ENCODE measurements around the gene FOXQ1. TPM values are rescaled to one million over a fixed set of nuclear protein-coding genes. Genes with fewer than 3 reads are reported as not detected.

The FOXQ1 gene
- total and polyA plus RNA-seq, 2 of the 13 experiments (the other 11 are each of a cell fraction or from before 2014, with no cell fraction given), result 35.2 to 39.8 TPM

DNA sequence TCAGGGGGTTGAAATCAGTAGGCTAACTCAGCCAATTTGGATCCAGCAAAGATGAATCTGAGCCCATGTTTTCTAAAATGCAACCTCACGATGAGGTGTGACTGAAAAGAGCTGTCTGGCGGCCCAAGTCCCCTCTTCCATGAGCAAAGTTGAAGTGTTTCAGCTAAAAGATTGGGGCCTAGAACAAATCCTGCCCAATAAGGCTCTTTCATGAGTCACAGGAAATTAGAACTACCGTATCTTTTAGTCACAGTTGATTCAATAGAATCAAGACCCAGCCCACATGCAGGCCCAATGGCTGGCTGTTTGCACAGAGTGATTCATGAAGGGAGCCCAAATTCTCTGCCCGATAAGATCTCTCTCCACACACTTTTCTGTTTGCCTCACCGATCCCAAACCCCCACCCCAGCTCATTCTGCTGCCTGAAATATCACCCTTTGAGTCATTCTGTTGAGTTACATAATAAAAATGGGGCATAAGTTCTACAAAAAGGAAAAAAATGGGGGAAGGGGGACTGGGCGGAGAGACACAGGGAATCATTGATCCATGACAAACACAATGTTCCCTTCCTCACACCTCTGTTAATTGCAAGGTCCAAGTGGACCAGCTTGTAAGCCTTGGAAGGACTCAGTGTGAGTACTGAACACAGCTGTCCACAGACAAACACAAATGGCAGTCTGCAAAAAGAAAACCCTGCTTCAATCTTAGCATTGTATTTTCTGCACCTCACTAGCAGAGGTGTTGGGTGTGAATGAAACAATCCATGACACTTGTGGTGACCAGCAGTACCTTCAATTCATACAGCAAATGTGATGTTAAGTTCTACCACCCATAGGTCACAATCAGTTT, 13.8 kb downstream of the FOXQ1 start (continued):
- peak; percentile 87 for TF ChIP-seq AKAP8 (CRISPR knock-in tag; IDR thresholded peaks at IDR 0.05)
- peak; percentile 65 for TF ChIP-seq MED8 (CRISPR knock-in tag; IDR thresholded peaks at IDR 0.05; ENCODE audit: insufficient replicate concordance)
- no peak for TF ChIP-seq ZNF558 (CRISPR knock-in tag; IDR thresholded peaks at IDR 0.05; ENCODE audit: borderline replicate concordance)
- peak; percentile 47; the same call in 1 of the 2 replicates for TF ChIP-seq RFXAP (CRISPR knock-in tag; IDR thresholded peaks at IDR 0.05; ENCODE audit: borderline replicate concordance)
- TF ChIP-seq FOXM1 (CRISPR knock-in tag; IDR thresholded peaks at IDR 0.05), result no peak
- no peak; the same call in 1 of the 2 replicates for TF ChIP-seq NFE2 (CRISPR knock-in tag; IDR thresholded peaks at IDR 0.05)
- TF ChIP-seq JUNB (CRISPR knock-in tag; IDR thresholded peaks at IDR 0.05; ENCODE audit: borderline replicate concordance), result peak; percentile 99
- no peak for TF ChIP-seq ZNF782 (CRISPR knock-in tag; IDR thresholded peaks at IDR 0.05; ENCODE audit: borderline replicate concordance)
- no peak for TF ChIP-seq FOXK2 (IDR thresholded peaks at IDR 0.05)
- TF ChIP-seq, protein P1, sequence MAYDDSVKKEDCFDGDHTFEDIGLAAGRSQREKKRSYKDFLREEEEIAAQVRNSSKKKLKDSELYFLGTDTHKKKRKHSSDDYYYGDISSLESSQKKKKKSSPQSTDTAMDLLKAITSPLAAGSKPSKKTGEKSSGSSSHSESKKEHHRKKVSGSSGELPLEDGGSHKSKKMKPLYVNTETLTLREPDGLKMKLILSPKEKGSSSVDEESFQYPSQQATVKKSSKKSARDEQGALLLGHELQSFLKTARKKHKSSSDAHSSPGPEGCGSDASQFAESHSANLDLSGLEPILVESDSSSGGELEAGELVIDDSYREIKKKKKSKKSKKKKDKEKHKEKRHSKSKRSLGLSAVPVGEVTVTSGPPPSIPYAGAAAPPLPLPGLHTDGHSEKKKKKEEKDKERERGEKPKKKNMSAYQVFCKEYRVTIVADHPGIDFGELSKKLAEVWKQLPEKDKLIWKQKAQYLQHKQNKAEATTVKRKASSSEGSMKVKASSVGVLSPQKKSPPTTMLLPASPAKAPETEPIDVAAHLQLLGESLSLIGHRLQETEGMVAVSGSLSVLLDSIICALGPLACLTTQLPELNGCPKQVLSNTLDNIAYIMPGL (CRISPR knock-in tag; IDR thresholded peaks at IDR 0.05; ENCODE audit: borderline replicate concordance in 1 of 2, low read depth in 1 of 2), result 0 out of 4 replicates have a peak, but pooled peaks of 1 of the 2 experiments have one; percentile 38
- TF ChIP-seq, protein P2, sequence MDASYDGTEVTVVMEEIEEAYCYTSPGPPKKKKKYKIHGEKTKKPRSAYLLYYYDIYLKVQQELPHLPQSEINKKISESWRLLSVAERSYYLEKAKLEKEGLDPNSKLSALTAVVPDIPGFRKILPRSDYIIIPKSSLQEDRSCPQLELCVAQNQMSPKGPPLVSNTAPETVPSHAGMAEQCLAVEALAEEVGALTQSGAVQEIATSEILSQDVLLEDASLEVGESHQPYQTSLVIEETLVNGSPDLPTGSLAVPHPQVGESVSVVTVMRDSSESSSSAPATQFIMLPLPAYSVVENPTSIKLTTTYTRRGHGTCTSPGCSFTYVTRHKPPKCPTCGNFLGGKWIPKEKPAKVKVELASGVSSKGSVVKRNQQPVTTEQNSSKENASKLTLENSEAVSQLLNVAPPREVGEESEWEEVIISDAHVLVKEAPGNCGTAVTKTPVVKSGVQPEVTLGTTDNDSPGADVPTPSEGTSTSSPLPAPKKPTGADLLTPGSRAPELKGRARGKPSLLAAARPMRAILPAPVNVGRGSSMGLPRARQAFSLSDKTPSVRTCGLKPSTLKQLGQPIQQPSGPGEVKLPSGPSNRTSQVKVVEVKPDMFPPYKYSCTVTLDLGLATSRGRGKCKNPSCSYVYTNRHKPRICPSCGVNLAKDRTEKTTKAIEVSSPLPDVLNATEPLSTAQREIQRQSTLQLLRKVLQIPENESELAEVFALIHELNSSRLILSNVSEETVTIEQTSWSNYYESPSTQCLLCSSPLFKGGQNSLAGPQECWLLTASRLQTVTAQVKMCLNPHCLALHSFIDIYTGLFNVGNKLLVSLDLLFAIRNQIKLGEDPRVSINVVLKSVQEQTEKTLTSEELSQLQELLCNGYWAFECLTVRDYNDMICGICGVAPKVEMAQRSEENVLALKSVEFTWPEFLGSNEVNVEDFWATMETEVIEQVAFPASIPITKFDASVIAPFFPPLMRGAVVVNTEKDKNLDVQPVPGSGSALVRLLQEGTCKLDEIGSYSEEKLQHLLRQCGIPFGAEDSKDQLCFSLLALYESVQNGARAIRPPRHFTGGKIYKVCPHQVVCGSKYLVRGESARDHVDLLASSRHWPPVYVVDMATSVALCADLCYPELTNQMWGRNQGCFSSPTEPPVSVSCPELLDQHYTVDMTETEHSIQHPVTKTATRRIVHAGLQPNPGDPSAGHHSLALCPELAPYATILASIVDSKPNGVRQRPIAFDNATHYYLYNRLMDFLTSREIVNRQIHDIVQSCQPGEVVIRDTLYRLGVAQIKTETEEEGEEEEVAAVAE (CRISPR knock-in tag; IDR thresholded peaks at IDR 0.05; ENCODE audit: borderline replicate concordance), result 0 out of 2 replicates have a peak, but pooled peaks have one; percentile 38
- TF ChIP-seq, protein P3, sequence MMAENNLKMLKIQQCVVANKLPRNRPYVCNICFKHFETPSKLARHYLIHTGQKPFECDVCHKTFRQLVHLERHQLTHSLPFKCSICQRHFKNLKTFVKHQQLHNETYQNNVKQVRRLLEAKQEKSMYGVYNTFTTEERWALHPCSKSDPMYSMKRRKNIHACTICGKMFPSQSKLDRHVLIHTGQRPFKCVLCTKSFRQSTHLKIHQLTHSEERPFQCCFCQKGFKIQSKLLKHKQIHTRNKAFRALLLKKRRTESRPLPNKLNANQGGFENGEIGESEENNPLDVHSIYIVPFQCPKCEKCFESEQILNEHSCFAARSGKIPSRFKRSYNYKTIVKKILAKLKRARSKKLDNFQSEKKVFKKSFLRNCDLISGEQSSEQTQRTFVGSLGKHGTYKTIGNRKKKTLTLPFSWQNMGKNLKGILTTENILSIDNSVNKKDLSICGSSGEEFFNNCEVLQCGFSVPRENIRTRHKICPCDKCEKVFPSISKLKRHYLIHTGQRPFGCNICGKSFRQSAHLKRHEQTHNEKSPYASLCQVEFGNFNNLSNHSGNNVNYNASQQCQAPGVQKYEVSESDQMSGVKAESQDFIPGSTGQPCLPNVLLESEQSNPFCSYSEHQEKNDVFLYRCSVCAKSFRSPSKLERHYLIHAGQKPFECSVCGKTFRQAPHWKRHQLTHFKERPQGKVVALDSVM (CRISPR knock-in tag; IDR thresholded peaks at IDR 0.05), result no peak
- TF ChIP-seq, protein P4, sequence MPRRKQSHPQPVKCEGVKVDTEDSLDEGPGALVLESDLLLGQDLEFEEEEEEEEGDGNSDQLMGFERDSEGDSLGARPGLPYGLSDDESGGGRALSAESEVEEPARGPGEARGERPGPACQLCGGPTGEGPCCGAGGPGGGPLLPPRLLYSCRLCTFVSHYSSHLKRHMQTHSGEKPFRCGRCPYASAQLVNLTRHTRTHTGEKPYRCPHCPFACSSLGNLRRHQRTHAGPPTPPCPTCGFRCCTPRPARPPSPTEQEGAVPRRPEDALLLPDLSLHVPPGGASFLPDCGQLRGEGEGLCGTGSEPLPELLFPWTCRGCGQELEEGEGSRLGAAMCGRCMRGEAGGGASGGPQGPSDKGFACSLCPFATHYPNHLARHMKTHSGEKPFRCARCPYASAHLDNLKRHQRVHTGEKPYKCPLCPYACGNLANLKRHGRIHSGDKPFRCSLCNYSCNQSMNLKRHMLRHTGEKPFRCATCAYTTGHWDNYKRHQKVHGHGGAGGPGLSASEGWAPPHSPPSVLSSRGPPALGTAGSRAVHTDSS (CRISPR knock-in tag; conservative IDR thresholded peaks at IDR 0.05), result no peak
- no peak for TF ChIP-seq ZNF335 (CRISPR knock-in tag; IDR thresholded peaks at IDR 0.05)
- no peak for TF ChIP-seq TOE1 (CRISPR knock-in tag; IDR thresholded peaks at IDR 0.05)
- 0 out of 2 replicates have a peak, but pooled peaks have one; percentile 44 for TF ChIP-seq ZNF562 (CRISPR knock-in tag; IDR thresholded peaks at IDR 0.05; ENCODE audit: borderline replicate concordance)
- TF ChIP-seq EHMT2 (IDR thresholded peaks at IDR 0.05; ENCODE audit: borderline replicate concordance, low read depth, low read length), result peak; percentile 87; the same call in 1 of the 2 replicates
- no peak for TF ChIP-seq ZNF567 (CRISPR knock-in tag; IDR thresholded peaks at IDR 0.05; ENCODE audit: borderline replicate concordance)
